Endothelial cell of umbilical vein (primary cell): Measurements from ENCODE around the gene DAZAP1. TPM values are rescaled to one million over a fixed set of nuclear protein-coding genes. Genes with fewer than 3 reads are reported as not detected.

ENCODE experiments used
- BruUV-seq: library from RNA; stranded (reverse); fragments of 400-500 nt; replicated peaks from 2 replicates; lab custom pipeline; 2021; lab: Mats Ljungman, UMichigan
- CTCF ChIA-PET: fragments of 300-600, 350-600 bp; sonication (Branson Sonifier 250); formaldehyde crosslinking; loops from one replicate; lab custom pipeline; 2021; ENCODE audit warnings: antibody characterized with exemption, inconsistent platforms; lab: Charles Lee
- POLR2A ChIA-PET: fragments of 300-600, 350-600 bp; sonication (Branson Sonifier 250); formaldehyde crosslinking; loops from one replicate; lab custom pipeline; 2021; ENCODE audit warnings: antibody characterized with exemption, inconsistent platforms; lab: Charles Lee
- DNase-seq: peaks from one replicate; pipeline ENCODE4 v3.0.0-alpha.2; 2011; ENCODE audit warnings: low read depth, low spot score
- FAIRE-seq: peaks from 2 replicates; lab custom pipeline; 2011; peaks lifted over from hg19 to GRCh38; lab: Jason Lieb, UNC
- H2AFZ ChIP-seq: 2 replicates; pipeline ENCODE4 v1.6.0; 2012; ENCODE audit warnings: low read depth, low read length, control low read depth, inconsistent platforms
- H3K27ac ChIP-seq: 2 replicates; pipeline ENCODE4 v1.5.1; 2011; ENCODE audit warnings: low read depth, mild to moderate bottlenecking, control low read depth, low read length, moderate library complexity; ENCODE audit not compliant: insufficient read depth
- H3K27me3 ChIP-seq, 2 experiments: 2 replicates each; pipeline versions ENCODE4 v1.6.0 to v1.6.1; 2011; ENCODE audit warnings: low read length in 2 of 2, mixed read lengths in 1 of 2; ENCODE audit not compliant: control insufficient read depth in 2 of 2, insufficient read depth in 2 of 2
- H3K36me3 ChIP-seq, 2 experiments: 2 replicates in 1 of 2; 3 replicates in 1 of 2; pipeline ENCODE4 v1.5.1; 2011; ENCODE audit warnings: low read length in 2 of 2, mild to moderate bottlenecking in 1 of 2, moderate library complexity in 1 of 2; ENCODE audit not compliant: control insufficient read depth in 2 of 2, insufficient read depth in 2 of 2; ENCODE audit errors: extremely low read depth in 1 of 2
- H3K4me1 ChIP-seq: 3 replicates; pipeline ENCODE4 v1.5.1; 2011; ENCODE audit warnings: mild to moderate bottlenecking, low read length; ENCODE audit not compliant: control insufficient read depth, insufficient read depth; ENCODE audit errors: extremely low read depth
- H3K4me2 ChIP-seq: 2 replicates; pipeline ENCODE4 v1.6.1; 2011; ENCODE audit warnings: low read length, control low read depth, mixed read lengths; ENCODE audit not compliant: insufficient read depth
- H3K4me3 ChIP-seq, 3 experiments: fragments of 200-600 bp in 1 of 3; sonication (generic), shearing (Covaris generic) in 1 of 3; replicated peaks in 1 of 3; 2 replicates each; pipeline ENCODE4 v1.5.1; 2011 to 2016; ENCODE audit warnings: control low read depth in 3 of 3, low read length in 3 of 3, mild to moderate bottlenecking in 2 of 3, inconsistent platforms in 1 of 3, low read depth in 1 of 3, moderate library complexity in 1 of 3; ENCODE audit not compliant: insufficient read depth in 1 of 3
- H3K79me2 ChIP-seq: 2 replicates; pipeline ENCODE4 v1.6.0; 2012; ENCODE audit warnings: low read length, inconsistent platforms; ENCODE audit not compliant: control insufficient read depth, insufficient read depth
- H3K9ac ChIP-seq: replicated peaks from 2 replicates; pipeline ENCODE3; 2011; ENCODE audit warnings: low read length, control low read depth; ENCODE audit not compliant: insufficient read depth; ENCODE audit errors: extremely low read depth
- H3K9me1 ChIP-seq: replicated peaks from 3 replicates; pipeline ENCODE4 v1.6.0; 2011; ENCODE audit warnings: mild to moderate bottlenecking, low read length; ENCODE audit not compliant: control insufficient read depth, insufficient read depth; ENCODE audit errors: extremely low read depth
- H3K9me3 ChIP-seq: replicated peaks from 2 replicates; pipeline ENCODE4 v1.5.1; 2012; ENCODE audit warnings: low read length, inconsistent platforms; ENCODE audit not compliant: control insufficient read depth, insufficient read depth
- H4K20me1 ChIP-seq: replicated peaks from 2 replicates; pipeline ENCODE3; 2011; ENCODE audit warnings: mild to moderate bottlenecking, low read length; ENCODE audit not compliant: control insufficient read depth, insufficient read depth; ENCODE audit errors: extremely low read depth
- EZH2 ChIP-seq: IDR thresholded peaks from 2 replicates; pipeline ENCODE4 v1.6.1; 2012; ENCODE audit warnings: borderline replicate concordance, low read depth, mild to moderate bottlenecking, moderate library complexity, low read length, inconsistent platforms; ENCODE audit not compliant: severe bottlenecking
- GATA2 ChIP-seq: IDR thresholded peaks from 2 replicates; pipeline ENCODE4 v1.7.0; 2011; ENCODE audit warnings: low read depth, mild to moderate bottlenecking, moderate library complexity, mixed read lengths, low read length; ENCODE audit not compliant: insufficient read length, insufficient read depth
- dilution Hi-C: fragments of 300-500 bp; cut with MboI; formaldehyde crosslinking; loops from one replicate; pipeline ENCODE4 v1.15.0; 2019; ENCODE audit warnings: low sequenced_read_pairs; ENCODE audit not compliant: extremely low pct_ligation_motif_present
- intact Hi-C: fragments of 100-400 bp; cut with micrococcal nuclease; formaldehyde crosslinking; loops from one replicate; pipeline ENCODE4 v1.10.0; 2022
- polyA plus RNA-seq, 4 experiments: library from polyadenylated mRNA; depleted of rRNA in 3 of 4; stranded (reverse) in 3 of 4; unstranded in 1 of 4; fragments of >200 nt; gene quantifications; 2 replicates each; pipeline versions ENCODE4 v1.2.1 to v1.2.3, GENCODE V29; 2011 to 2012; ENCODE audit warnings: missing spikeins in 1 of 4
- total RNA-seq: library from RNA; stranded (reverse); gene quantifications from 2 replicates; pipeline ENCODE4 v1.2.3, GENCODE V29; 2021
- TF ChIP-seq, protein P1 (sequence below), 2 donors: IDR thresholded peaks; 1 replicate in 1 of 2; 2 replicates in 1 of 2; pipeline ENCODE4 v1.5.1; 2011; ENCODE audit warnings: low read length in 2 of 2, mild to moderate bottlenecking in 2 of 2, moderate library complexity in 2 of 2, control low read depth in 1 of 2, inconsistent platforms in 1 of 2, low read depth in 1 of 2; ENCODE audit not compliant: insufficient read depth in 1 of 2; ENCODE audit errors: extremely low read depth in 1 of 2
- TF ChIP-seq, protein P2 (sequence below): IDR thresholded peaks from 2 replicates; pipeline ENCODE4 v1.6.1; 2011; ENCODE audit not compliant: insufficient read depth, insufficient read length

DAZAP1 gene
- total and polyA plus RNA-seq, 2 donors (not counting 3 experiments of a cell fraction or from before 2014, with no cell fraction given) = 50.1 to 187 TPM

DNA sequence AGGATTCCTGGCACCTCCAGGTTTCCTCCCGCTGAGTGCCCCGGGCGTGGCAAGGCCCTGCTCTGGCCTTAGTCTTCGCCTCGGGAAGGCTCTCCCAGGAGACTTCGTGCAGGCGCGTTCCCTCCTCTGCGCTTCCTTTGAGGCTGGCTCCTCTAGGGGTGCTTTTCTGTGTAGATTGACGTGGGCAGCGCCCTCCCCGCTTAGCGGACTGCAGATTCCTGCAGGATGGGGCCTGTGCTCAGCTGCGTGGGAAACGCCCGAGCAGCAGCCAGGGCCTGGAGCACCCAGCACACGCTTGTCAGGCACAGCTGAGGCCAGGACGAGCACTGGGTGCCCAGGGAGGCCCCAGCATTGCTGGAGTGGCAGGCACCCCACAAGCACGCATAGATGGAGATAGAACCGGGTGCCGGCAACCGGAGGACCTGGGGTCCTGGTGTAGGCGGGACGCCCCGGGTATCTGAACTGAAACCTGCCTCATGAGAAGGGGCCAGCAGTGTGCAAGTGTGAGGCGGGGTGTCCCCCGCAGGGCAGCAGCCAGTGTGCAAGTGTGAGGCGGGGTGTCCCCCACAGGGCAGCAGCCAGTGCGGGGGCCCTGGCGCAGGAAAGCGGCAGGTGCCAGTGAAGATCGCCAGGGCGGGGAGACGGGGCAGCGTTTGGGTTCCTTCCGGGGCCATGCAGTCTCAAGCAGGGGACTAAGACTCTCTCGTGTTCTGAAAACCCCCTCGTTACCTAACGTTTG lies 20.3 kb upstream of the DAZAP1 start:
- intact Hi-C loops = no loop called here
- Histone ChIP-seq H3K79me2 (peaks cover 10% of the 10 kb centered on the region), H3K4me3 (no peak overlapping the region), H3K9me1 (no peaks in the 10 kb centered on the region), H3K9ac (no peak overlapping the region), H3K9me3 (no peaks in the 10 kb centered on the region), H3K4me2 (no peak overlapping the region), H3K27ac (no peak overlapping the region), H2AFZ (no peak overlapping the region), H3K36me3 (peaks cover 3 to 23% of the 10 kb centered on the region in 2 experiments), H3K4me1 (peaks cover 7% of the 10 kb centered on the region), H3K27me3 (no peaks in the 10 kb centered on the region), H4K20me1 (no peaks in the 10 kb centered on the region)
- DNase-seq (no peak), FAIRE-seq (no peak)
- ChIA-PET CTCF (no interaction called here), POLR2A (no interaction called here)
- BruUV-seq = no TSS peak
- dilution Hi-C loops = no loop called here
- TF ChIP-seq GATA2 (no peak), EZH2 (no peak)
- TF ChIP-seq, protein P1, sequence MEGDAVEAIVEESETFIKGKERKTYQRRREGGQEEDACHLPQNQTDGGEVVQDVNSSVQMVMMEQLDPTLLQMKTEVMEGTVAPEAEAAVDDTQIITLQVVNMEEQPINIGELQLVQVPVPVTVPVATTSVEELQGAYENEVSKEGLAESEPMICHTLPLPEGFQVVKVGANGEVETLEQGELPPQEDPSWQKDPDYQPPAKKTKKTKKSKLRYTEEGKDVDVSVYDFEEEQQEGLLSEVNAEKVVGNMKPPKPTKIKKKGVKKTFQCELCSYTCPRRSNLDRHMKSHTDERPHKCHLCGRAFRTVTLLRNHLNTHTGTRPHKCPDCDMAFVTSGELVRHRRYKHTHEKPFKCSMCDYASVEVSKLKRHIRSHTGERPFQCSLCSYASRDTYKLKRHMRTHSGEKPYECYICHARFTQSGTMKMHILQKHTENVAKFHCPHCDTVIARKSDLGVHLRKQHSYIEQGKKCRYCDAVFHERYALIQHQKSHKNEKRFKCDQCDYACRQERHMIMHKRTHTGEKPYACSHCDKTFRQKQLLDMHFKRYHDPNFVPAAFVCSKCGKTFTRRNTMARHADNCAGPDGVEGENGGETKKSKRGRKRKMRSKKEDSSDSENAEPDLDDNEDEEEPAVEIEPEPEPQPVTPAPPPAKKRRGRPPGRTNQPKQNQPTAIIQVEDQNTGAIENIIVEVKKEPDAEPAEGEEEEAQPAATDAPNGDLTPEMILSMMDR (IDR thresholded peaks at IDR 0.05; ENCODE audit: extremely low read depth in 1 of 2, insufficient read depth in 1 of 2, low read depth in 1 of 2, low read length in 2 of 2) = no peak
- TF ChIP-seq, protein P2, sequence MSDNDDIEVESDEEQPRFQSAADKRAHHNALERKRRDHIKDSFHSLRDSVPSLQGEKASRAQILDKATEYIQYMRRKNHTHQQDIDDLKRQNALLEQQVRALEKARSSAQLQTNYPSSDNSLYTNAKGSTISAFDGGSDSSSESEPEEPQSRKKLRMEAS = no peak
